Measurements from ENCODE around the gene PRKCA. TPM values are rescaled to one million over a fixed set of nuclear protein-coding genes. Genes with fewer than 3 reads are reported as not detected.

PRKCA gene
- total and polyA plus RNA-seq, 9 of the 15 experiments (the other 6 are each of a cell fraction or from before 2014, with no cell fraction given), result 3.2 to 33.0 (median 17.8) TPM

GRCh38 chr17:66734186-66734943, 432.0 kb downstream of the PRKCA start (continued):
- TF ChIP-seq, protein P1, sequence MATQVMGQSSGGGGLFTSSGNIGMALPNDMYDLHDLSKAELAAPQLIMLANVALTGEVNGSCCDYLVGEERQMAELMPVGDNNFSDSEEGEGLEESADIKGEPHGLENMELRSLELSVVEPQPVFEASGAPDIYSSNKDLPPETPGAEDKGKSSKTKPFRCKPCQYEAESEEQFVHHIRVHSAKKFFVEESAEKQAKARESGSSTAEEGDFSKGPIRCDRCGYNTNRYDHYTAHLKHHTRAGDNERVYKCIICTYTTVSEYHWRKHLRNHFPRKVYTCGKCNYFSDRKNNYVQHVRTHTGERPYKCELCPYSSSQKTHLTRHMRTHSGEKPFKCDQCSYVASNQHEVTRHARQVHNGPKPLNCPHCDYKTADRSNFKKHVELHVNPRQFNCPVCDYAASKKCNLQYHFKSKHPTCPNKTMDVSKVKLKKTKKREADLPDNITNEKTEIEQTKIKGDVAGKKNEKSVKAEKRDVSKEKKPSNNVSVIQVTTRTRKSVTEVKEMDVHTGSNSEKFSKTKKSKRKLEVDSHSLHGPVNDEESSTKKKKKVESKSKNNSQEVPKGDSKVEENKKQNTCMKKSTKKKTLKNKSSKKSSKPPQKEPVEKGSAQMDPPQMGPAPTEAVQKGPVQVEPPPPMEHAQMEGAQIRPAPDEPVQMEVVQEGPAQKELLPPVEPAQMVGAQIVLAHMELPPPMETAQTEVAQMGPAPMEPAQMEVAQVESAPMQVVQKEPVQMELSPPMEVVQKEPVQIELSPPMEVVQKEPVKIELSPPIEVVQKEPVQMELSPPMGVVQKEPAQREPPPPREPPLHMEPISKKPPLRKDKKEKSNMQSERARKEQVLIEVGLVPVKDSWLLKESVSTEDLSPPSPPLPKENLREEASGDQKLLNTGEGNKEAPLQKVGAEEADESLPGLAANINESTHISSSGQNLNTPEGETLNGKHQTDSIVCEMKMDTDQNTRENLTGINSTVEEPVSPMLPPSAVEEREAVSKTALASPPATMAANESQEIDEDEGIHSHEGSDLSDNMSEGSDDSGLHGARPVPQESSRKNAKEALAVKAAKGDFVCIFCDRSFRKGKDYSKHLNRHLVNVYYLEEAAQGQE (IDR thresholded peaks at IDR 0.05; ENCODE audit: borderline replicate concordance), result no peak
- TF ChIP-seq, protein P1 (CRISPR knock-in tag; IDR thresholded peaks at IDR 0.05; ENCODE audit: low read depth), result no peak
- TF ChIP-seq, protein P2, sequence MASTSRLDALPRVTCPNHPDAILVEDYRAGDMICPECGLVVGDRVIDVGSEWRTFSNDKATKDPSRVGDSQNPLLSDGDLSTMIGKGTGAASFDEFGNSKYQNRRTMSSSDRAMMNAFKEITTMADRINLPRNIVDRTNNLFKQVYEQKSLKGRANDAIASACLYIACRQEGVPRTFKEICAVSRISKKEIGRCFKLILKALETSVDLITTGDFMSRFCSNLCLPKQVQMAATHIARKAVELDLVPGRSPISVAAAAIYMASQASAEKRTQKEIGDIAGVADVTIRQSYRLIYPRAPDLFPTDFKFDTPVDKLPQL (IDR thresholded peaks at IDR 0.05; ENCODE audit: extremely low read depth, insufficient read length), result no peak
- TF ChIP-seq, protein P3, sequence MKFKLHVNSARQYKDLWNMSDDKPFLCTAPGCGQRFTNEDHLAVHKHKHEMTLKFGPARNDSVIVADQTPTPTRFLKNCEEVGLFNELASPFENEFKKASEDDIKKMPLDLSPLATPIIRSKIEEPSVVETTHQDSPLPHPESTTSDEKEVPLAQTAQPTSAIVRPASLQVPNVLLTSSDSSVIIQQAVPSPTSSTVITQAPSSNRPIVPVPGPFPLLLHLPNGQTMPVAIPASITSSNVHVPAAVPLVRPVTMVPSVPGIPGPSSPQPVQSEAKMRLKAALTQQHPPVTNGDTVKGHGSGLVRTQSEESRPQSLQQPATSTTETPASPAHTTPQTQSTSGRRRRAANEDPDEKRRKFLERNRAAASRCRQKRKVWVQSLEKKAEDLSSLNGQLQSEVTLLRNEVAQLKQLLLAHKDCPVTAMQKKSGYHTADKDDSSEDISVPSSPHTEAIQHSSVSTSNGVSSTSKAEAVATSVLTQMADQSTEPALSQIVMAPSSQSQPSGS (CRISPR knock-in tag; IDR thresholded peaks at IDR 0.05), result no peak
- TF ChIP-seq ZNF77 (CRISPR knock-in tag; IDR thresholded peaks at IDR 0.05) (no peak), DEAF1 (CRISPR knock-in tag; IDR thresholded peaks at IDR 0.05) (no peak), ETS2 (tag; IDR thresholded peaks at IDR 0.05; ENCODE audit: borderline replicate concordance, poor library complexity, severe bottlenecking) (no peak), NFRKB (IDR thresholded peaks at IDR 0.05; ENCODE audit: low read depth) (no peak)
- TF ChIP-seq, protein P4, sequence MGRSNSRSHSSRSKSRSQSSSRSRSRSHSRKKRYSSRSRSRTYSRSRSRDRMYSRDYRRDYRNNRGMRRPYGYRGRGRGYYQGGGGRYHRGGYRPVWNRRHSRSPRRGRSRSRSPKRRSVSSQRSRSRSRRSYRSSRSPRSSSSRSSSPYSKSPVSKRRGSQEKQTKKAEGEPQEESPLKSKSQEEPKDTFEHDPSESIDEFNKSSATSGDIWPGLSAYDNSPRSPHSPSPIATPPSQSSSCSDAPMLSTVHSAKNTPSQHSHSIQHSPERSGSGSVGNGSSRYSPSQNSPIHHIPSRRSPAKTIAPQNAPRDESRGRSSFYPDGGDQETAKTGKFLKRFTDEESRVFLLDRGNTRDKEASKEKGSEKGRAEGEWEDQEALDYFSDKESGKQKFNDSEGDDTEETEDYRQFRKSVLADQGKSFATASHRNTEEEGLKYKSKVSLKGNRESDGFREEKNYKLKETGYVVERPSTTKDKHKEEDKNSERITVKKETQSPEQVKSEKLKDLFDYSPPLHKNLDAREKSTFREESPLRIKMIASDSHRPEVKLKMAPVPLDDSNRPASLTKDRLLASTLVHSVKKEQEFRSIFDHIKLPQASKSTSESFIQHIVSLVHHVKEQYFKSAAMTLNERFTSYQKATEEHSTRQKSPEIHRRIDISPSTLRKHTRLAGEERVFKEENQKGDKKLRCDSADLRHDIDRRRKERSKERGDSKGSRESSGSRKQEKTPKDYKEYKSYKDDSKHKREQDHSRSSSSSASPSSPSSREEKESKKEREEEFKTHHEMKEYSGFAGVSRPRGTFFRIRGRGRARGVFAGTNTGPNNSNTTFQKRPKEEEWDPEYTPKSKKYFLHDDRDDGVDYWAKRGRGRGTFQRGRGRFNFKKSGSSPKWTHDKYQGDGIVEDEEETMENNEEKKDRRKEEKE (IDR thresholded peaks at IDR 0.05; ENCODE audit: borderline replicate concordance in 1 of 2, control insufficient read depth in 1 of 2, low read depth in 2 of 2, low read length in 1 of 2), result no peak

Measured in K562 (cell line).